Peyer's patch (tissue), 4 donors: ENCODE data around the gene SLC5A11.

Source experiments
- CTCF ChIP-seq, 6 experiments: fragments of 450-650 bp in 4 of 6; fragments of 200-600 bp in 2 of 6; sonication (generic) in 1 of 6; IDR thresholded peaks; one replicate each; pipeline ENCODE4 v1.5.1; 2017 to 2019; ENCODE audit warnings: antibody characterized with exemption in 6 of 6, mild to moderate bottlenecking in 3 of 6, moderate library complexity in 1 of 6
- POLR2A ChIP-seq, 2 donors: fragments of 450-650 bp; IDR thresholded peaks; one replicate each; pipeline ENCODE4 v1.5.1; 2017; ENCODE audit warnings: antibody characterized with exemption in 2 of 2, mild to moderate bottlenecking in 2 of 2, moderate library complexity in 2 of 2

- no peak for TF ChIP-seq CTCF (IDR thresholded peaks at IDR 0.05)
- no peak for TF ChIP-seq POLR2A (IDR thresholded peaks at IDR 0.05)
Measured at GRCh38 chr16:24943471-24943870, 97.7 kb downstream of the SLC5A11 start.
